Neuronal stem cell (in vitro differentiated cells): Measurements from ENCODE around the gene PDE10A.
A peak's percentile ranks its signal among the peaks of the same experiment; 100 is the strongest.

Experiments used
- DNase-seq: peaks from one replicate; pipeline ENCODE4 v3.0.0-alpha.2; 2013; ENCODE audit warnings: low spot score
- H2AFZ ChIP-seq: one replicate; pipeline ENCODE4 v1.6.1; 2013; ENCODE audit warnings: mild to moderate bottlenecking, low read length, inconsistent platforms
- H2AK5ac ChIP-seq: 2 replicates; pipeline ENCODE4 v1.6.1; 2013; ENCODE audit warnings: low read depth, mild to moderate bottlenecking, inconsistent platforms, low read length, moderate library complexity, mixed read lengths
- H2BK120ac ChIP-seq: 2 replicates; pipeline ENCODE4 v1.6.1; 2013; ENCODE audit warnings: low read depth, mild to moderate bottlenecking, inconsistent platforms, low read length, moderate library complexity, mixed read lengths
- H2BK12ac ChIP-seq: one replicate; pipeline ENCODE4 v1.6.1; 2013; ENCODE audit warnings: low read length, inconsistent platforms
- H2BK15ac ChIP-seq: 2 replicates; pipeline ENCODE4 v1.6.1; 2013; ENCODE audit warnings: mild to moderate bottlenecking, low read length, inconsistent platforms, mixed read lengths
- H2BK5ac ChIP-seq: one replicate; pipeline ENCODE4 v1.6.1; 2013; ENCODE audit warnings: inconsistent platforms, mild to moderate bottlenecking, low read length, moderate library complexity
- H3K14ac ChIP-seq: one replicate; pipeline ENCODE4 v1.6.1; 2013; ENCODE audit warnings: low read length, inconsistent platforms
- H3K18ac ChIP-seq: 2 replicates; pipeline ENCODE4 v1.6.1; 2013; ENCODE audit warnings: low read length, inconsistent platforms
- H3K23ac ChIP-seq: 2 replicates; pipeline ENCODE4 v1.6.1; 2013; ENCODE audit warnings: low read depth, mild to moderate bottlenecking, mixed read lengths, low read length, inconsistent platforms; ENCODE audit not compliant: poor library complexity
- H3K27ac ChIP-seq: replicated peaks from 3 replicates; pipeline ENCODE4 v1.5.1; 2013; ENCODE audit warnings: low read length, inconsistent platforms
- H3K27me3 ChIP-seq, 3 experiments: 2 replicates each; pipeline ENCODE4 v1.6.1; 2013; ENCODE audit warnings: low read length in 3 of 3, mild to moderate bottlenecking in 2 of 3, inconsistent platforms in 1 of 3, low read depth in 1 of 3, mixed read lengths in 1 of 3, moderate library complexity in 1 of 3; ENCODE audit not compliant: control insufficient read depth in 3 of 3, insufficient read depth in 3 of 3
- H3K36me3 ChIP-seq, 2 donors: replicated peaks in 1 of 2; 2 replicates each; pipeline ENCODE4 v1.6.1; 2013; ENCODE audit warnings: low read length in 2 of 2; ENCODE audit not compliant: control insufficient read depth in 2 of 2, insufficient read depth in 2 of 2
- H3K4ac ChIP-seq: 2 replicates; pipeline ENCODE4 v1.6.1; 2013; ENCODE audit warnings: inconsistent platforms, mild to moderate bottlenecking, low read length, moderate library complexity
- H3K4me1 ChIP-seq, 2 donors: 1 replicate in 1 of 2; 2 replicates in 1 of 2; pipeline ENCODE4 v1.6.1; 2013; ENCODE audit warnings: low read length in 2 of 2, low read depth in 1 of 2; ENCODE audit not compliant: control insufficient read depth in 2 of 2, insufficient read depth in 1 of 2
- H3K4me2 ChIP-seq: one replicate; pipeline ENCODE4 v1.6.1; 2013; ENCODE audit warnings: mild to moderate bottlenecking, low read length, inconsistent platforms; ENCODE audit not compliant: insufficient read depth, poor library complexity, severe bottlenecking
- H3K4me3 ChIP-seq, 2 donors: 2 replicates each; pipeline ENCODE4 v1.5.1; 2013; ENCODE audit warnings: low read length in 2 of 2, mild to moderate bottlenecking in 2 of 2, inconsistent platforms in 1 of 2, moderate library complexity in 1 of 2
- H3K79me1 ChIP-seq: one replicate; pipeline ENCODE4 v1.6.1; 2013; ENCODE audit warnings: low read depth, mild to moderate bottlenecking, inconsistent platforms, low read length, moderate library complexity
- H3K9ac ChIP-seq: one replicate; pipeline ENCODE4 v1.6.1; 2013; ENCODE audit warnings: mild to moderate bottlenecking, low read depth, low read length, inconsistent platforms; ENCODE audit not compliant: poor library complexity
- H3K9me3 ChIP-seq, 2 donors: replicated peaks in 1 of 2; 2 replicates each; pipeline versions ENCODE3 to v1.6.1; 2013; ENCODE audit warnings: low read length in 2 of 2, mild to moderate bottlenecking in 2 of 2, inconsistent platforms in 1 of 2, low read depth in 1 of 2, mixed read lengths in 1 of 2, moderate library complexity in 1 of 2; ENCODE audit not compliant: control insufficient read depth in 2 of 2, insufficient read depth in 1 of 2
- H4K8ac ChIP-seq: one replicate; pipeline ENCODE4 v1.6.1; 2013; ENCODE audit warnings: low read depth, mild to moderate bottlenecking, inconsistent platforms, low read length, moderate library complexity
- H4K91ac ChIP-seq: one replicate; pipeline ENCODE4 v1.6.1; 2013; ENCODE audit warnings: low read length, low read depth, mild to moderate bottlenecking, inconsistent platforms; ENCODE audit not compliant: poor library complexity
- WGBS, 2 donors: extraction: QIAGEN DNeasy Blood & Tissue Kit; methylation state at CpG; one replicate each; pipeline ENCODE4 v1.1.7; 2013; ENCODE audit warnings: missing lambda C conversion rate in 2 of 2, mixed read lengths in 1 of 2; ENCODE audit not compliant: insufficient read length in 2 of 2, insufficient replicate concordance in 1 of 2; ENCODE audit errors: extremely low coverage in 2 of 2; 5-methylcytosine and 5-hydroxymethylcytosine counted together

PDE10A gene

GRCh38 chr6:165674155-165675029 is 11.4 kb upstream of the PDE10A start:
- Histone ChIP-seq H3K4me1 (peaks cover 1 to 11% of the 10 kb centered on the region in 2 donors), H3K27me3 (no peaks in the 10 kb centered on the region), H3K36me3 (no peaks in the 10 kb centered on the region), H3K4ac (no peak overlapping the region), H3K9ac (no peak overlapping the region), H3K23ac (no peak overlapping the region), H3K4me2 (no peak overlapping the region), H2BK5ac (no peak overlapping the region), H2AK5ac (no peak overlapping the region), H2BK12ac (no peak overlapping the region), H3K14ac (no peak overlapping the region), H4K91ac (no peak overlapping the region), H3K4me3 (no peak overlapping the region), H2BK15ac (no peak overlapping the region), H4K8ac (no peak overlapping the region), H3K18ac (no peak overlapping the region), H3K79me1 (no peaks in the 10 kb centered on the region), H3K9me3 (no peaks in the 10 kb centered on the region), H2BK120ac (no peak overlapping the region), H3K27ac (no peak overlapping the region), H2AFZ (no peak overlapping the region)
- DNase-seq, result no peak
- WGBS, 2 donors, result no CpG with 5 or more reads among the region's 20 CpGs

DNA sequence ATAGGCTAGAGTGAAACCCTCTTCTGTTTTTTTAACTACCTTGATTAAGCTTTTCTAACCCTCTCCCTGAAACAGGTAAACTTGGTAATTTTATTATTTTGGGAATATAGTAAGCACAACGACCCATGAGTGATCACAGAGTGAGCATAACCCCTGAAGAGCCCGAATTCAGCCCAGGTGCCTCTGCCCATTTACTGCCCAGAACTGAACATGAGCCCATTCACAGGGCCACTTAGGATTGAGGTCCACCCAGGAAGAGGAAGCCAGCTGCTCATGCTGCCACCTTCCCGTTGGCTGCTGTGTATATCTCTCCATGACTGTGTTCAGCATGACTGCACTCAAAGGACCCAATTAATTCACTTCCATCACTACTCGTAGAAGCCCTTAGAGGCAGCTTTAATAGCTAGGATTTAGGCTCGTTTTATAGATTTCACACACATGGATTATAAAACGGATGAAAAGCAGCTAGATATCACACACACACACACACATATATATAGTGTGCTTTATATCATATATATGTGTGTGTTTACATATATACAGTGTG is 8.3 kb upstream of the PDE10A start:
- Histone ChIP-seq H3K79me1 (no peaks in the 10 kb centered on the region), H3K9ac (no peak overlapping the region), H3K4me2 (no peak overlapping the region), H3K9me3 (no peaks in the 10 kb centered on the region), H2BK120ac (no peak overlapping the region), H3K23ac (no peak overlapping the region), H3K27me3 (peaks cover 0 to 4% (median 0%) of the 10 kb centered on the region in 3 experiments), H3K4me3 (no peak overlapping the region), H3K36me3 (no peaks in the 10 kb centered on the region), H2AK5ac (no peak overlapping the region), H3K18ac (no peak overlapping the region), H3K4ac (no peak overlapping the region), H4K91ac (no peak overlapping the region), H2AFZ (no peak overlapping the region), H2BK12ac (no peak overlapping the region), H2BK15ac (no peak overlapping the region), H3K27ac (no peak overlapping the region), H4K8ac (no peak overlapping the region), H3K14ac (no peak overlapping the region), H3K4me1 (no peaks in the 10 kb centered on the region), H2BK5ac (no peak overlapping the region)
- no CpG with 5 or more reads among the region's 6 CpGs for WGBS, 2 donors
- no peak for DNase-seq

DNA sequence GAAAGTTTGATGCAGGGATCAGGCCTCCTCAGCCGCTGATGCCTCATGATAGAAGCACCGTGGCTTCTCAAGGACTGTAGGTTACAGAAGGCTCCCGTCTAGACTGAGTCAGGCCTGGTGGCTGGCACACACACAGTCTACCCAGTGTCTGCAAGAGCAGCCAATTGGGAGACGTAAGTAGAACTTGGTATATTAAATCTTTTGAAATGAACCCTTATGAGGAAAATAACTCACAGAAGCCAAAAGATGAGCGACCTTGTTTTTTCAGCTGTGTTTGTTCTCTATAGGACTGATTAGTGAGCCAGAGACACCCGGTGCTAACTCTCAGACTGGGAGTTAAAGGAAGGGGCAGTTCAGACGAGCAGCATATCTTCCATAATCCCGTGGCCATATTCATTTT is 5.9 kb upstream of the PDE10A start:
- H3K27me3 ChIP-seq, result peaks cover 0 to 19% (median 3%) of the 10 kb centered on the region in 3 experiments
- no peaks in the 10 kb centered on the region for H3K79me1 ChIP-seq
- H2BK12ac ChIP-seq, result no peak overlapping the region
- no peak for DNase-seq
- H2BK15ac ChIP-seq, result no peak overlapping the region
- no peak overlapping the region for H3K27ac ChIP-seq
- no peak overlapping the region for H2AK5ac ChIP-seq
- no peak overlapping the region for H3K14ac ChIP-seq
- H3K4me1 ChIP-seq, result peaks cover 6 to 20% of the 10 kb centered on the region in 2 donors
- no peak overlapping the region for H2AFZ ChIP-seq
- WGBS, 2 donors, result no CpG with 5 or more reads among the region's 8 CpGs
- no peaks in the 10 kb centered on the region for H3K36me3 ChIP-seq
- H3K4ac ChIP-seq, result no peak overlapping the region
- H3K23ac ChIP-seq, result no peak overlapping the region
- no peaks in the 10 kb centered on the region for H3K9me3 ChIP-seq
- H4K91ac ChIP-seq, result no peak overlapping the region
- no peak overlapping the region for H4K8ac ChIP-seq
- no peak overlapping the region for H3K9ac ChIP-seq
- no peak overlapping the region for H2BK5ac ChIP-seq
- no peak overlapping the region for H3K4me3 ChIP-seq
- no peak overlapping the region for H2BK120ac ChIP-seq
- H3K18ac ChIP-seq, result no peak overlapping the region
- H3K4me2 ChIP-seq, result no peak overlapping the region

- H3K4me3 ChIP-seq, result peak overlapping the region in 1 of 2 donors; percentile 84
- no peak overlapping the region for H3K23ac ChIP-seq
- H2BK5ac ChIP-seq, result no peak overlapping the region
- no peak overlapping the region for H2BK12ac ChIP-seq
- DNase-seq, result no peak
- no CpG with 5 or more reads among the region's 4 CpGs for WGBS, 2 donors
- H3K36me3 ChIP-seq, result no peaks in the 10 kb centered on the region
- H3K4me2 ChIP-seq, result no peak overlapping the region
- H3K27me3 ChIP-seq, result peaks cover 0 to 22% (median 3%) of the 10 kb centered on the region in 3 experiments
- no peak overlapping the region for H2AFZ ChIP-seq
- peaks cover 4% of the 10 kb centered on the region for H3K79me1 ChIP-seq
- H2AK5ac ChIP-seq, result no peak overlapping the region
- no peak overlapping the region for H3K14ac ChIP-seq
- peaks cover 6 to 21% of the 10 kb centered on the region in 2 donors for H3K4me1 ChIP-seq
- H2BK15ac ChIP-seq, result no peak overlapping the region
- H2BK120ac ChIP-seq, result no peak overlapping the region
- no peak overlapping the region for H3K4ac ChIP-seq
- H3K9me3 ChIP-seq, result no peaks in the 10 kb centered on the region
- H3K18ac ChIP-seq, result no peak overlapping the region
- no peak overlapping the region for H3K27ac ChIP-seq
- H4K91ac ChIP-seq, result no peak overlapping the region
- no peak overlapping the region for H4K8ac ChIP-seq
- H3K9ac ChIP-seq, result no peak overlapping the region
These were observed 2.3 kb upstream of the PDE10A start for GRCh38 chr6:165665384-165665672.
